RWPE1 (cell line): Measurements from ENCODE around the gene NPFF.

Experiments
- CTCF ChIA-PET: fragments of 350-600 bp; sonication (Branson Sonifier 250); formaldehyde crosslinking; extraction: SDS; loops from one replicate; lab custom pipeline; 2021; lab: Yijun Ruan, JAX
- POLR2A ChIA-PET: fragments of 400-600 bp; formaldehyde crosslinking; extraction: SDS; loops from one replicate; lab custom pipeline; 2020; ENCODE audit warnings: antibody characterized with exemption; ENCODE audit not compliant: low non-redundant PET; lab: Yijun Ruan, JAX
- DNase-seq: peaks from one replicate; pipeline ENCODE4 v3.0.0; 2012; ENCODE audit warnings: low spot score
- H3K27ac ChIP-seq: fragments of 450-650 bp; 2 replicates; pipeline ENCODE4 v1.5.1; 2017
- TF ChIP-seq, protein P1 (sequence below): fragments of 450-650 bp; conservative IDR thresholded peaks from 2 replicates; pipeline ENCODE4 v1.5.1; 2017; ENCODE audit warnings: low read depth, mild to moderate bottlenecking

Gene NPFF

DNA sequence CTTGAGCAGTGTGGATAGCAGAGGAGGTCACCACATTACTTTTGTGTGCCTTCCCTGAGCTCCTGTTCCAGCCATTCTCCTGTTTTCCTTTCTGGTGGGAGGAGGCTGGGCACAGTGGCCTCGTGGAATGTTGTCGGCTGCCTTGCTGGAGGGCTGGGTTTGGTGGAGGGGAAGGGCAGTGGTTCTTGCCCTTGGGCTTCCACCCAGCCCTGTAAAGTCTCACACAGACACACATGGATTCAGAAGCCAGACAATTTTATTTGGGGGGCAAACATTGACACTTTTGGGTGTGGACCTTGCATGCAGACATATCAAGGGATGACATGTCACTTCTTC lies 866 bp downstream of the NPFF start:
- TF ChIP-seq, protein P1, sequence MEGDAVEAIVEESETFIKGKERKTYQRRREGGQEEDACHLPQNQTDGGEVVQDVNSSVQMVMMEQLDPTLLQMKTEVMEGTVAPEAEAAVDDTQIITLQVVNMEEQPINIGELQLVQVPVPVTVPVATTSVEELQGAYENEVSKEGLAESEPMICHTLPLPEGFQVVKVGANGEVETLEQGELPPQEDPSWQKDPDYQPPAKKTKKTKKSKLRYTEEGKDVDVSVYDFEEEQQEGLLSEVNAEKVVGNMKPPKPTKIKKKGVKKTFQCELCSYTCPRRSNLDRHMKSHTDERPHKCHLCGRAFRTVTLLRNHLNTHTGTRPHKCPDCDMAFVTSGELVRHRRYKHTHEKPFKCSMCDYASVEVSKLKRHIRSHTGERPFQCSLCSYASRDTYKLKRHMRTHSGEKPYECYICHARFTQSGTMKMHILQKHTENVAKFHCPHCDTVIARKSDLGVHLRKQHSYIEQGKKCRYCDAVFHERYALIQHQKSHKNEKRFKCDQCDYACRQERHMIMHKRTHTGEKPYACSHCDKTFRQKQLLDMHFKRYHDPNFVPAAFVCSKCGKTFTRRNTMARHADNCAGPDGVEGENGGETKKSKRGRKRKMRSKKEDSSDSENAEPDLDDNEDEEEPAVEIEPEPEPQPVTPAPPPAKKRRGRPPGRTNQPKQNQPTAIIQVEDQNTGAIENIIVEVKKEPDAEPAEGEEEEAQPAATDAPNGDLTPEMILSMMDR, result no peak
- CTCF ChIA-PET, result no interaction called here
- no peak for DNase-seq
- POLR2A ChIA-PET, result no interaction called here
- peak overlapping the region; percentile 58 for H3K27ac ChIP-seq

DNA sequence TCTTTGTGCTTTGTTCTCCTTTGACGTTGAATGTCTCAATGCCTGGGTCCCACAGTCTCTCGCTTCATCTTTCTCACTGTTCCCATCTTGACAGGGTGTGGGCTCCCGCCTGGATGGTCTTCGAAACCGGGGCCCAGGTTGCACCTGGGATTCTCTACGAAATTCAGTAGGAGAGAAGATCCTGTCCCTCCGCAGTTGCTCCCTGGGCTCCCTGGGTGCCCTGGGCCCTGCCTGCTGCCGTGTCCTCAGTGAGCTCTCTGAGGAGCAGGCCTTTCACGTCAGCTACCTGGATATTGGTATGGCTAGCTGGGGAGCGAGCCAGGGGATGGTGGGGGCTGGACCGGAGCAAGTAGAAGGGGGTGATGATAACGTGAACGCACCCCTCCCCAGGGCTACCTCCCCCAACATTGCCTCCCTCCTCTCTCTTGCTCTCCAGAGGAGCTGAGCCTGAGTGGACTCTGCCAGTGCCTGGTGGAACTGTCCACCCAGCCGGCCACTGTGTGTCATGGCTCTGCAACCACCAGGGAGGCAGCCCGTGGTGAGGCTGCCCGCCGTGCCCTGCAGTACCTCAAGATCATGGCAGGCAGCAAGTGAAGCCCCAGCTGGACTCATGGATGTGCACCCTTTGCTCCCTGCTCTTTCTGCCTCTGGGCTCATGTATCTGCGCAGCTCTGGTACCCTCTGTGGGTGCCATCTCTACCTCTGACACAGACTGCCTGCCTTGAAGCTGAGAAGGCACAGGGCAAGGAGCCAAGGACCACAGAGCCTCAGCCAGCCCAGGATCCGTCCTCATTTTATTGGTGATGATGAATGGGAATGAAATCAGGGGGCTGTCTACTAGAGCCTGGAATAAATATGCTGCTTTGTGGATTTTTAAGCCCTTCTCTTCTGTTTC lies 1.5 kb downstream of the NPFF start:
- POLR2A ChIA-PET, result no interaction called here
- DNase-seq, result no peak
- peak overlapping the region; percentile 58 for H3K27ac ChIP-seq
- TF ChIP-seq, protein P1, result no peak
- CTCF ChIA-PET, result interaction anchor here (0.9 kb wide), 1 partner anchor 154 kb away, joined by 3 read pairs; no protein-coding TSS in a partner anchor

DNA sequence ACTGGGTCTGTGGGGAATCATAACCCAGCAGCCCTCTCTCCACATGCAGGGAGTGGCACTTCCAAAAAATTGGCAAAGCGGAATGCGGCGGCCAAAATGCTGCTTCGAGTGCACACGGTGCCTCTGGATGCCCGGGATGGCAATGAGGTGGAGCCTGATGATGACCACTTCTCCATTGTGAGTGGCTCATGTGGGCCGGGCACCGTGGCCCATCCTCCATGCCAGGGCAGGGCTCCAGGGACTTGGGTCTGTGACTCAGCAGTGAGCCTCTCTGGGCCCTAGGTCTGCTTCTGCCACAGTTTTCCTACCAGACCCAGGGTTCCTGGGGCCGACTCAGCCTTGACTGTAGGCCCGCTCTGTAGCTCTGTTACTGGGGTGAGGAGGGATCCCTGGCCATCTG lies 2.2 kb downstream of the NPFF start:
- ChIA-PET CTCF (interaction anchor here (0.9 kb wide), 1 partner anchor 153 kb away, joined by 3 read pairs; no protein-coding TSS in a partner anchor), POLR2A (no interaction called here)
- no peak for DNase-seq
- peak overlapping the region; percentile 58 for H3K27ac ChIP-seq
- TF ChIP-seq, protein P1, result no peak

DNA sequence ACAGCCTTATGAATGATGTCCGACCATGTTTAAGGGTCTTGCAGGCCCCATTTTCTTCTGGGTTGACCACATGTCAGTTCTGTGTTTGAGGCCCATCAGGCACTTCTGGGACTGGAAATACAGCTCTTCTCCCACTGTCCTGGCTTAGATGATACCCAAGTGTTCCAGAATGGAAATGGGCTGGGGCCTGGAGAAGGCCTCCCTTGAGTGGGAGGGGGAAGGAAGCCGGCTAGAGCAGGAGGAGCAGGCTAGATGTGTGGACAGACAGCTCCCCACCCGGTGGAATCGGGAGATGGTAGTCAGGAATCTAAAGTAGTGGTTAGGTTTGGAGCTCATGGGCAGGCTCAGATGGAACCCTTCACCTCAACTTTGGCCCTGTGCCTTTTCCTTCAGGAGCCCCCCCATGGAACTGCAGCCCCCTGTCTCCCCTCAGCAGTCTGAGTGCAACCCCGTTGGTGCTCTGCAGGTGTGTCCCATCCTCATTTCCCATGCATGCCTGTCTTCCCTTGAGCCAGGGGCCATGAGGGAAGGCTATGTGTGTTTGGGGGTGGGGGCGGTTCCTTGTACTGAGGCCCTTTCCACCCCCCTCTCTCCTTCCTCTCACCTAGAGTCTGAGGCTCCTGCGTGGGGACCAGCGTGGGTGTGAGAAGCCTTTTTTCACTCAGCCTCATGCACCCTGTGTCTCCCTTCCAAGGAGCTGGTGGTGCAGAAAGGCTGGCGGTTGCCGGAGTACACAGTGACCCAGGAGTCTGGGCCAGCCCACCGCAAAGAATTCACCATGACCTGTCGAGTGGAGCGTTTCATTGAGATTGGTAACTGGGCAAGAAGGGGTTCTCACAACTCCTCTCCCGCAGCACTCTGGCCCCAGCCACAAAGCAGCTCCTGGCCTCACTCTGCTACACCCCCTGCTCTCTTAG lies 3.0 kb downstream of the NPFF start:
- ChIA-PET POLR2A (no interaction called here), CTCF (interaction anchor here (0.9 to 1.3 kb wide), 2 partner anchors 152 to 183 kb away, joined by 3 to 7 read pairs; partner anchors contain the start of gene AAAS)
- H3K27ac ChIP-seq, result peak overlapping the region; percentile 58
- DNase-seq, result no peak
- TF ChIP-seq, protein P1, result no peak

DNA sequence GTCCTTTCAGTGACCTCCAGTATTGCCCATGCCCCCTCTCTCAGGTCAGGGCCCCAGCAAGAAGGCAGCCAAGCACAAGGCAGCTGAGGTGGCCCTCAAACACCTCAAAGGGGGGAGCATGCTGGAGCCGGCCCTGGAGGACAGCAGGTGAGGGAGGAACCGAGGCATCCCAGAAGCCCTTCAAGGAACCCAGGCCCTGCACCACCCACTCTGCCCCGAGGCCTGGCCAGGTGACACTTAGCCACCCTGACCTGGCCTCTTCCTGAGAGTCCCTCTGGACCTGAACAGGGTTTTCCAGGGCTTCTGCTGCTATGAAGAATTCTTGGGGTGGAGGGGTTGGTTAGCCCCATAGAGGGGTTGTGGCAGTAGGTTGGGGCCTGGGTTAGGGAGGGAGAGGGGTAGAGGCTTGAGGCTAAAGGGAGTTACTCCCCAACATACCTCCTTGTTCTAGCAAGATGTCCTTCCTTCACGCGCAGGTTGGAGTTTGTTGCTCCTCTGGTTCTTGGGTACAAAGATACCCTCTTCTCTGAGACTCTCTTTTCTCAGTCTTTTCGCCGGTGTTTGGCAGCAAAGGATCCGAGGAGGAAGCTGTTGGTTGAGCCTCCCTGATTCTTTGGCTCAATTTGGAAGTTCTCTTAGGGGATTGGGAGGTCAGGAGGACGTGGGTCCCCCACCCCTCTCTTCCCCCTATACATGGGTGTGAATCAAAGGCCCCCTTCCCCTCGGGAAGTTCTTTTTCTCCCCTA lies 4.1 kb downstream of the NPFF start:
- H3K27ac ChIP-seq, result peak overlapping the region; percentile 95
- CTCF ChIA-PET, result interaction anchor here (1.3 kb wide), 1 partner anchor 182 kb away, joined by 7 read pairs; the partner anchor contains the start of gene AAAS
- POLR2A ChIA-PET, result interaction anchor here (0.6 kb wide), 1 partner anchor 178 kb away, joined by 3 read pairs; no protein-coding TSS in a partner anchor
- TF ChIP-seq, protein P1, result no peak
- no peak for DNase-seq
